Lung (tissue), 16 donors: Measurements from ENCODE around the gene PLCB2. TPM values are rescaled to one million over a fixed set of nuclear protein-coding genes. Genes with fewer than 3 reads are reported as not detected.
A peak's percentile ranks its signal among the peaks of the same experiment; 100 is the strongest.

Source experiments
- ATAC-seq: fragments of 200-7000 bp; cut with Tn5 transposase; one replicate; pipeline ENCODE4 v1.9.1; 2020; ENCODE audit warnings: moderate number of reproducible peaks; ENCODE audit not compliant: insufficient read depth, low FRiP score
- DNase-seq, 3 donors: peaks; one replicate each; pipeline ENCODE4 v3.0.0-alpha.2; 2013 to 2017
- H3K27ac ChIP-seq, 2 donors: one replicate each; pipeline ENCODE4 v1.5.1; 2013; ENCODE audit warnings: mild to moderate bottlenecking in 2 of 2, moderate library complexity in 2 of 2, control low read depth in 1 of 2, inconsistent platforms in 1 of 2, low read depth in 1 of 2, low read length in 1 of 2
- H3K27me3 ChIP-seq, 3 donors: one replicate each; pipeline ENCODE4 v1.5.1; 2013; ENCODE audit warnings: low read length in 2 of 3; ENCODE audit not compliant: control insufficient read depth in 3 of 3, insufficient read depth in 3 of 3
- H3K36me3 ChIP-seq, 4 donors: one replicate each; pipeline ENCODE4 v1.5.1; 2013; ENCODE audit warnings: low read length in 4 of 4, mild to moderate bottlenecking in 1 of 4, moderate library complexity in 1 of 4; ENCODE audit not compliant: control insufficient read depth in 4 of 4, insufficient read depth in 4 of 4
- H3K4me1 ChIP-seq, 5 donors: one replicate each; pipeline ENCODE4 v1.5.1; 2013; ENCODE audit warnings: low read length in 5 of 5, mild to moderate bottlenecking in 2 of 5, moderate library complexity in 1 of 5; ENCODE audit not compliant: control insufficient read depth in 5 of 5, insufficient read depth in 5 of 5
- H3K4me3 ChIP-seq: one replicate; pipeline ENCODE4 v1.5.1; 2013; ENCODE audit warnings: mild to moderate bottlenecking, control low read depth, moderate library complexity
- H3K9ac ChIP-seq, 2 donors: one replicate each; pipeline ENCODE4 v1.5.1; 2013; ENCODE audit warnings: low read length in 2 of 2, control low read depth in 1 of 2; ENCODE audit not compliant: insufficient read depth in 1 of 2
- H3K9me3 ChIP-seq, 4 donors: one replicate each; pipeline ENCODE4 v1.5.1; 2013; ENCODE audit warnings: low read length in 3 of 4, mild to moderate bottlenecking in 1 of 4, moderate library complexity in 1 of 4; ENCODE audit not compliant: control insufficient read depth in 4 of 4, insufficient read depth in 3 of 4
- CTCF ChIP-seq: IDR thresholded peaks from 2 replicates; pipeline ENCODE4 v1.5.1; 2012; ENCODE audit warnings: mild to moderate bottlenecking; ENCODE audit errors: control extremely low read depth, extremely low read depth
- WGBS, 2 donors: extraction: QIAGEN DNeasy Blood & Tissue Kit; methylation state at CpG; one replicate each; pipeline ENCODE4 v1.1.7; 2013; 5-methylcytosine and 5-hydroxymethylcytosine counted together
- long read RNA-seq, 5 donors: transcript quantifications; one replicate each; lab custom pipeline, GENCODE V29; 2026
- polyA plus RNA-seq, 2 donors: library from polyadenylated mRNA; stranded (reverse); fragments of 200-250 nt; gene quantifications; one replicate each; pipeline ENCODE4 v1.2.1, GENCODE V29; 2013
- total RNA-seq, 2 donors: library from RNA; depleted of rRNA in 1 of 2; stranded (reverse); fragments of >200 nt in 1 of 2; gene quantifications; one replicate each; pipeline ENCODE4 v1.2.1, GENCODE V29; 2014 to 2021
- donor health status: control.
- donor health status: control.
- donor health status: Bipolar disorder and iron deficiency.
- donor health status: healthy.
- donor health status: DM: yes; HTN: yes; CAD: no.

Gene PLCB2
- total RNA-seq (10 to 100 TPM; 17.9 to 76.7 TPM), polyA plus RNA-seq (10 to 100 TPM; 47.5 to 54.9 TPM)
- long read RNA-seq, donor 1 = 0 reads
- long read RNA-seq, donor 2 = 0 reads
- long read RNA-seq, donor 3 = 0 reads
- long read RNA-seq, donor 4, partial matches to known transcripts = 0 of 1 reads
- long read RNA-seq, donor 4, other reads (novel, unspliced or antisense) = 0 of 1 reads
- long read RNA-seq, donor 5, partial matches to known transcripts = 0 of 1 reads
- long read RNA-seq, donor 5, other reads (novel, unspliced or antisense) = 0 of 1 reads

GRCh38 chr15:40307421-40308211 lies at the start of gene PLCB2:
Gene PLCB2 (minus strand): TSS chr15:40307935. CDS start chr15:40307672, 263 bp downstream.
- H3K4me3 ChIP-seq = peak within 1 kb of the TSS; percentile 16
- no peaks in the 10 kb centered on the region for H3K9me3 ChIP-seq
- DNase-seq (peak; percentile 25 to 43 (median 41)), ATAC-seq (peak; percentile 58)
- H3K27ac ChIP-seq = peak within 1 kb of the TSS in 1 of 2 donors; percentile 75
- H3K9ac ChIP-seq = no peak within 1 kb of the TSS
- H3K4me1 ChIP-seq = peaks cover 0 to 8% (median 0%) of the 10 kb centered on the region in 5 donors
- 14 to 51% methylated on average over 12 to 15 of the region's 15 CpGs for WGBS, 2 donors
- no peak for TF ChIP-seq CTCF
- H3K27me3 ChIP-seq = peaks cover 0 to 3% (median 0%) of the 10 kb centered on the region in 3 donors
- H3K36me3 ChIP-seq = peaks cover 0 to 3% (median 0%) of the 10 kb centered on the region in 4 donors

GRCh38 chr15:40357246-40357645 lies 49.5 kb upstream of the PLCB2 start:
- Histone ChIP-seq H3K36me3 (no peaks in the 10 kb centered on the region), H3K9ac (no peak overlapping the region), H3K27me3 (peaks cover 0 to 16% (median 0%) of the 10 kb centered on the region in 3 donors), H3K27ac (no peak overlapping the region), H3K4me1 (peaks cover 0 to 18% (median 0%) of the 10 kb centered on the region in 5 donors), H3K9me3 (no peaks in the 10 kb centered on the region), H3K4me3 (no peak overlapping the region)
- 48 to 67% methylated on average over 1 of the region's 1 CpG for WGBS, 2 donors
- DNase-seq (no peak), ATAC-seq (no peak)
- no peak for TF ChIP-seq CTCF

- no peak for TF ChIP-seq CTCF
- peaks cover 0 to 12% (median 0%) of the 10 kb centered on the region in 3 donors for H3K27me3 ChIP-seq
- DNase-seq (no peak), ATAC-seq (no peak)
- H3K4me1 ChIP-seq = peaks cover 0 to 18% (median 0%) of the 10 kb centered on the region in 5 donors
- H3K4me3 ChIP-seq = no peak overlapping the region
- 91 to 92% methylated on average over 4 to 5 of the region's 5 CpGs for WGBS, 2 donors
- H3K36me3 ChIP-seq = no peaks in the 10 kb centered on the region
- H3K9ac ChIP-seq = no peak overlapping the region
- H3K9me3 ChIP-seq = no peaks in the 10 kb centered on the region
- no peak overlapping the region for H3K27ac ChIP-seq
These were observed 48.3 kb upstream of the PLCB2 start for GRCh38 chr15:40355976-40356585.
